ENCODE data around the gene TSEN54.

Gene TSEN54

GRCh38 chr17:75488693-75489510 lies 27.4 kb upstream of the TSEN54 start:
- no peak for DNase-seq

GRCh38 chr17:75489511-75489955 lies 26.8 kb upstream of the TSEN54 start:
- no peak for DNase-seq

- no peak for DNase-seq
Measured at GRCh38 chr17:75490173-75490743, 26.1 kb upstream of the TSEN54 start.

GRCh38 chr17:75490953-75491649 lies 25.2 kb upstream of the TSEN54 start:
- no peak for DNase-seq

- DNase-seq, result no peak
Measured at GRCh38 chr17:75491680-75492079, 24.6 kb upstream of the TSEN54 start.

- no peak for DNase-seq
Measured at GRCh38 chr17:75492555-75493168, 23.7 kb upstream of the TSEN54 start.

DNA sequence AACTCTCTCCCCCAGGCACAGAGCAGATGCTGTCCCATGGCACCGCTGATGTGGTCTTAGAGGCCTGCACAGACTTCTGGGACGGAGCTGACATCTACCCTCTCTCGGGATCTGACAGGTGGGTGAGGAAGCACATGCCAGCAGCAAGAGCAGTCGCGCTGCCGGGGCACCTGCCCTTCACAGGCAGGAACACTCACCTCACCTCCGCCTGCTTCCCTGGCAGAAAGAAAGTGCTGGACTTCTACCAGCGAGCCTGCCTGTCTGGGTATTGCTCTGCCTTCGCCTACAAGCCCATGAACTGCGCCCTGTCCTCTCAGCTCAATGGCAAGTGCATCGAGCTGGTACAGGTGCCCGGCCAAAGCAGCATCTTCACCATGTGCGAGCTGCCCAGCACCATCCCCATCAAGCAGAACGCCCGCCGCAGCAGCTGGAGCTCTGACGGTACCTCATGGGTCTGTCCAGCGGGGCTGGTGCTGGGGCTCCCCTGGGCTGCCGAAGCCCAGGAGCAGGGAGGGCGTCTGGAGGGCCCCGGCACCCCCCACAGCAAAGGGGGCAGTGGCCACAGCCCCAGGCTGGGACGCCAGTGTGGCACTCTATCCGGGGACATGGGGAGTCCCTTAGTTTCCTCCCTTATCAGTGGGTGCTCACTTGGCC lies 22.7 kb upstream of the TSEN54 start:
- DNase-seq, result no peak

DNA sequence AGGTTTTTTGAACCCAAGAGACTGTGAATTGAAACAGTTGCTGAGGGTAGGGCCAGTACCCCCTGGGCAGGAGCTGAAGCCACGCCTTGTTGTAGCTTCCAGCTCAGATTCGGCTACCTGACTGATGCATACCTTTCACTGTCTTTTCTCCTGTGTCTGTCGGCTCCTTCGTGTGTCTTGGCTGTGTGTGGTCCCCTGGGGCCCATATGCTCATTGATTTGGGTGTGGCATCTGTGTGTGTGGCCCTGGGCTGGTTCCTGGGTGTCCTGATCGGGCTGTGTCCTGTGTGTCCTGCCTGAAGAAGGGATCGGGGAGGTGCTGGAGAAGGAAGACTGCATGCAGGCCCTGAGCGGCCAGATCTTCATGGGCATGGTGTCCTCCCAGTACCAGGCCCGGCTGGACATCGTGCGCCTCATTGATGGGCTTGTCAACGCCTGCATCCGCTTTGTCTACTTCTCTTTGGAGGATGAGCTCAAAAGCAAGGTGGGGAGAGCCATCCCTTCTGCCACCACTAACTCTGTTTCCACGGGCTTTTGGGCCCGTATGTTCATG lies 21.9 kb upstream of the TSEN54 start:
- no peak for DNase-seq

DNA sequence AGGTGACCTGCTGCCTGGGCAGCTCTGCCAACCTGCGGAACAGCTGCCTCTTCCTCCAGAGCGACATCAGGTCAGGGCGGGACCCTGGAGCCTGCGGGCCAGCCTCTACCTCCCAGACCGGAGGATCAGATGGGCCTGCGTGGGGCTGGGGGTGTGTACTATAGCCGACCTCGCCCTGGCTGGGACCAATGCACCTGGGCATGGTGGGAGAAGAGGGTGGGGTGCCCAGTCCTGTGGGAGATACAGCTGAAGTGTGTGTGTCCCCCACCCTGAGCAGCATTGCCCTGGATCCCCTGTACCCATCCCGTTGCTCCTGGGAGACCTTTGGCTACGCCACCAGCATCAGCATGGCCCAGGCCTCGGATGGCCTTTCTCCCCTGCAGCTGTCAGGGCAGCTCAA lies 20.3 kb upstream of the TSEN54 start:
- DNase-seq, result no peak

GRCh38 chr17:75498039-75498725 lies 18.1 kb upstream of the TSEN54 start:
- no peak for DNase-seq

- DNase-seq, result no peak
Measured at GRCh38 chr17:75498726-75499213, 17.6 kb upstream of the TSEN54 start.

GRCh38 chr17:75499313-75500022 lies 16.9 kb upstream of the TSEN54 start:
- no peak for DNase-seq

GRCh38 chr17:75500419-75501216 lies 15.7 kb upstream of the TSEN54 start:
- DNase-seq, result no peak

- no peak for DNase-seq
Measured at GRCh38 chr17:75501378-75502071, 14.8 kb upstream of the TSEN54 start.

GRCh38 chr17:75502072-75502720 lies 14.1 kb upstream of the TSEN54 start:
- DNase-seq, result no peak

GRCh38 chr17:75502721-75503329 lies 13.5 kb upstream of the TSEN54 start:
- no peak for DNase-seq

GRCh38 chr17:75503337-75503950 lies 12.9 kb upstream of the TSEN54 start:
- DNase-seq, result no peak

GRCh38 chr17:75503976-75504346 lies 12.4 kb upstream of the TSEN54 start:
- no peak for DNase-seq
